ENCODE data around the gene EIF4A3.

The EIF4A3 gene

GRCh38 chr17:80104956-80105375 is 42.0 kb downstream of the EIF4A3 start:
- TF ChIP-seq Cebpa-rat (IDR thresholded peaks at IDR 0.05) = no peak
- H3K4me2 ChIP-seq = no peak overlapping the region
- H3K4me1 ChIP-seq = peaks cover 22 to 38% (median 35%) of the 10 kb centered on the region in 10 experiments
- peaks cover 0 to 66% (median 0%) of the 10 kb centered on the region in 11 experiments; a peak in 6 of 22 replicates for H3K36me3 ChIP-seq
- H3K4me3 ChIP-seq = no peak overlapping the region
- H4K20me1 ChIP-seq = peaks cover 0 to 68% (median 3%) of the 10 kb centered on the region in 11 experiments; a peak in 7 of 22 replicates
- H3K27ac ChIP-seq = no peak overlapping the region
- no peaks in the 10 kb centered on the region for H3K9me3 ChIP-seq (replicated peaks in 1 of 11)
- H3K27me3 ChIP-seq = no peaks in the 10 kb centered on the region
- H3K9ac ChIP-seq = 0 out of 22 replicates have a peak overlapping the region, but pooled peaks of 2 of the 11 experiments have one; percentile 6 to 9

DNA sequence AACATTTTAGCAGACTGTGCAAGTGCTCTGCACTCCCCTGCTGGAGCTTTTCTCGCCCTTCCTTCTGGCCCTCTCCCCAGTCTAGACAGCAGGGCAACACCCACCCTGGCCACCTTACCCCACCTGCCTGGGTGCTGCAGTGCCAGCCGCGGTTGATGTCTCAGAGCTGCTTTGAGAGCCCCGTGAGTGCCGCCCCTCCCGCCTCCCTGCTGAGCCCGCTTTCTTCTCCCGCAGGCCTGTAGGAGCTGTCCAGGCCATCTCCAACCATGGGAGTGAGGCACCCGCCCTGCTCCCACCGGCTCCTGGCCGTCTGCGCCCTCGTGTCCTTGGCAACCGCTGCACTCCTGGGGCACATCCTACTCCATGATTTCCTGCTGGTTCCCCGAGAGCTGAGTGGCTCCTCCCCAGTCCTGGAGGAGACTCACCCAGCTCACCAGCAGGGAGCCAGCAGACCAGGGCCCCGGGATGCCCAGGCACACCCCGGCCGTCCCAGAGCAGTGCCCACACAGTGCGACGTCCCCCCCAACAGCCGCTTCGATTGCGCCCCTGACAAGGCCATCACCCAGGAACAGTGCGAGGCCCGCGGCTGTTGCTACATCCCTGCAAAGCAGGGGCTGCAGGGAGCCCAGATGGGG is 42.5 kb downstream of the EIF4A3 start:
- Histone ChIP-seq H3K4me1 (peaks cover 24 to 44% (median 38%) of the 10 kb centered on the region in 10 experiments), H4K20me1 (peaks cover 0 to 64% (median 0%) of the 10 kb centered on the region in 11 experiments; a peak in 5 of 22 replicates), H3K27me3 (no peaks in the 10 kb centered on the region), H3K36me3 (peaks cover 0 to 61% (median 0%) of the 10 kb centered on the region in 11 experiments; a peak in 6 of 22 replicates), H3K4me2 (0 out of 22 replicates have a peak overlapping the region, but pooled peaks of 2 of the 11 experiments have one; percentile 99), H3K27ac (no peak overlapping the region), H3K9ac (0 out of 22 replicates have a peak overlapping the region, but pooled peaks of 3 of the 11 experiments have one; percentile 6 to 15 (median 9)), H3K4me3 (no peak overlapping the region), H3K9me3 (replicated peaks in 1 of 11) (no peaks in the 10 kb centered on the region)
- no peak for TF ChIP-seq Cebpa-rat (IDR thresholded peaks at IDR 0.05)

DNA sequence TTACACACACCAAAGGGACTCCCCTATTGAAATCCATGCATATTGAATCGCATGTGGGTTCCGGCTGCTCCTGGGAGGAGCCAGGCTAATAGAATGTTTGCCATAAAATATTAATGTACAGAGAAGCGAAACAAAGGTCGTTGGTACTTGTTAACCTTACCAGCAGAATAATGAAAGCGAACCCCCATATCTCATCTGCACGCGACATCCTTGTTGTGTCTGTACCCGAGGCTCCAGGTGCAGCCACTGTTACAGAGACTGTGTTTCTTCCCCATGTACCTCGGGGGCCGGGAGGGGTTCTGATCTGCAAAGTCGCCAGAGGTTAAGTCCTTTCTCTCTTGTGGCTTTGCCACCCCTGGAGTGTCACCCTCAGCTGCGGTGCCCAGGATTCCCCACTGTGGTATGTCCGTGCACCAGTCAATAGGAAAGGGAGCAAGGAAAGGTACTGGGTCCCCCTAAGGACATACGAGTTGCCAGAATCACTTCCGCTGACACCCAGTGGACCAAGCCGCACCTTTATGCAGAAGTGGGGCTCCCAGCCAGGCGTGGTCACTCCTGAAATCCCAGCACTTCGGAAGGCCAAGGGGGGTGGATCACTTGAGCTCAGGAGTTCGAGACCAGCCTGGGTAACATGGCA is 43.4 kb downstream of the EIF4A3 start:
- Histone ChIP-seq H3K4me1 (peaks cover 24 to 47% (median 38%) of the 10 kb centered on the region in 10 experiments), H3K9ac (peak overlapping the region in 2 of 11 experiments; percentile 93 to 94; a peak in 2 of 22 replicates), H3K4me2 (peak overlapping the region in 10 of 11 experiments; percentile 90 to 99 (median 98); a peak in 14 of 22 replicates), H3K4me3 (no peak overlapping the region), H3K27ac (no peak overlapping the region), H3K36me3 (peaks cover 0 to 52% (median 0%) of the 10 kb centered on the region in 11 experiments; a peak in 6 of 22 replicates), H4K20me1 (peaks cover 0 to 58% (median 0%) of the 10 kb centered on the region in 11 experiments; a peak in 5 of 22 replicates), H3K27me3 (no peaks in the 10 kb centered on the region), H3K9me3 (replicated peaks in 1 of 11) (no peaks in the 10 kb centered on the region)
- no peak for TF ChIP-seq Cebpa-rat (IDR thresholded peaks at IDR 0.05)

DNA sequence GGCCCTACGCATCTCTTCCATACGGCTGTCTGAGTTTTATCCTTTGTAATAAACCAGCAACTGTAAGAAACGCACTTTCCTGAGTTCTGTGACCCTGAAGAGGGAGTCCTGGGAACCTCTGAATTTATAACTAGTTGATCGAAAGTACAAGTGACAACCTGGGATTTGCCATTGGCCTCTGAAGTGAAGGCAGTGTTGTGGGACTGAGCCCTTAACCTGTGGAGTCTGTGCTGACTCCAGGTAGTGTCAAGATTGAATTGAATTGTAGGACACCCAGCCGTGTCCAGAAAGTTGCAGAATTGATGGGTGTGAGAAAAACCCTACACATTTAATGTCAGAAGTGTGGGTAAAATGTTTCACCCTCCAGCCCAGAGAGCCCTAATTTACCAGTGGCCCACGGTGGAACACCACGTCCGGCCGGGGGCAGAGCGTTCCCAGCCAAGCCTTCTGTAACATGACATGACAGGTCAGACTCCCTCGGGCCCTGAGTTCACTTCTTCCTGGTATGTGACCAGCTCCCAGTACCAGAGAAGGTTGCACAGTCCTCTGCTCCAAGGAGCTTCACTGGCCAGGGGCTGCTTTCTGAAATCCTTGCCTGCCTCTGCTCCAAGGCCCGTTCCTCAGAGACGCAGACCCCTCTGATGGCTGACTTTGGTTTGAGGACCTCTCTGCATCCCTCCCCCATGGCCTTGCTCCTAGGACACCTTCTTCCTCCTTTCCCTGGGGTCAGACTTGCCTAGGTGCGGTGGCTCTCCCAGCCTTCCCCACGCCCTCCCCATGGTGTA is 44.1 kb downstream of the EIF4A3 start:
- Histone ChIP-seq H3K9ac (peak overlapping the region; percentile 82 to 94 (median 92); a peak in 19 of 22 replicates), H3K36me3 (peaks cover 0 to 45% (median 0%) of the 10 kb centered on the region in 11 experiments; a peak in 6 of 22 replicates), H3K27me3 (no peaks in the 10 kb centered on the region), H3K4me2 (peak overlapping the region; percentile 90 to 99 (median 97)), H3K9me3 (replicated peaks in 1 of 11) (no peaks in the 10 kb centered on the region), H4K20me1 (peaks cover 0 to 51% (median 0%) of the 10 kb centered on the region in 11 experiments; a peak in 5 of 22 replicates), H3K4me3 (peak overlapping the region; percentile 76 to 97 (median 94)), H3K27ac (0 out of 22 replicates have a peak overlapping the region, but pooled peaks of 1 of the 11 experiments have one; percentile 89), H3K4me1 (peaks cover 24 to 47% (median 38%) of the 10 kb centered on the region in 10 experiments)
- no peak for TF ChIP-seq Cebpa-rat (IDR thresholded peaks at IDR 0.05)

DNA sequence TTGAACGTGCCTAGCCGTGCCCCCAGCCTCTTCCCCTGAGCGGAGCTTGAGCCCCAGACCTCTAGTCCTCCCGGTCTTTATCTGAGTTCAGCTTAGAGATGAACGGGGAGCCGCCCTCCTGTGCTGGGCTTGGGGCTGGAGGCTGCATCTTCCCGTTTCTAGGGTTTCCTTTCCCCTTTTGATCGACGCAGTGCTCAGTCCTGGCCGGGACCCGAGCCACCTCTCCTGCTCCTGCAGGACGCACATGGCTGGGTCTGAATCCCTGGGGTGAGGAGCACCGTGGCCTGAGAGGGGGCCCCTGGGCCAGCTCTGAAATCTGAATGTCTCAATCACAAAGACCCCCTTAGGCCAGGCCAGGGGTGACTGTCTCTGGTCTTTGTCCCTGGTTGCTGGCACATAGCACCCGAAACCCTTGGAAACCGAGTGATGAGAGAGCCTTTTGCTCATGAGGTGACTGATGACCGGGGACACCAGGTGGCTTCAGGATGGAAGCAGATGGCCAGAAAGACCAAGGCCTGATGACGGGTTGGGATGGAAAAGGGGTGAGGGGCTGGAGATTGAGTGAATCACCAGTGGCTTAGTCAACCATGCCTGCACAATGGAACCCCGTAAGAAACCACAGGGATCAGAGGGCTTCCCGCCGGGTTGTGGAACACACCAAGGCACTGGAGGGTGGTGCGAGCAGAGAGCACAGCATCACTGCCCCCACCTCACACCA is 44.8 kb downstream of the EIF4A3 start:
- H3K27ac ChIP-seq = peak overlapping the region; percentile 80 to 91 (median 88)

DNA sequence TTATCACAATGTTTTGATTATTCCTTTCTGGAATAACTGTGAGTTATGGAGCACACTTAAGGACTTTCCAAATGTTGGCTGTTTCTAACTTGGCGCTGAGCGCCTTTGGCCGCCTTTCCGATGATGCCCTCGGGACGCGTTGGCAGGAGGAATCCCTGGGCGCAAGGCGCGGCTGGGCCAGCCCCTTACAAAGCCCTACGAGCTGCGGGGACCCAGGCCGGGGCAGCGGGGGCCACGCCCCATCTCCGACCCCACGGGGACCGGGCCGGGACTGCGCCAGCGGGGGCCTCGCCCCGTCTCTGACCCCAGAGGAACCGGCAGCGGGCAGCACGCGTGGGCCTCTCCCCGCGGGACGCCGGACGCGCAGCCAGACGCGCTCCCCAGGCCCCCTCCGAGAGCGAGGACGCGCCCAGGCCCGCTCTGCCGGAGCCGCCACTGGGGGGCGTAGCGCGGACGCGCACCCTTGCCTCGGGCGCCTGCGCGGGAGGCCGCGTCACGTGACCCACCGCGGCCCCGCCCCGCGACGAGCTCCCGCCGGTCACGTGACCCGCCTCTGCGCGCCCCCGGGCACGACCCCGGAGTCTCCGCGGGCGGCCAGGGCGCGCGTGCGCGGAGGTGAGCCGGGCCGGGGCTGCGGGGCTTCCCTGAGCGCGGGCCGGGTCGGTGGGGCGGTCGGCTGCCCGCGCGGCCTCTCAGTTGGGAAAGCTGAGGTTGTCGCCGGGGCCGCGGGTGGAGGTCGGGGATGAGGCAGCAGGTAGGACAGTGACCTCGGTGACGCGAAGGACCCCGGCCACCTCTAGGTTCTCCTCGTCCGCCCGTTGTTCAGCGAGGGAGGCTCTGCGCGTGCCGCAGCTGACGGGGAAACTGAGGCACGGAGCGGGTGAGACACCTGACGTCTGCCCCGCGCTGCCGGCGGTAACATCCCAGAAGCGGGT is 45.6 kb downstream of the EIF4A3 start, which contains the start of gene GAA:
Gene GAA (plus strand): TSS at position 571 of the 935 bp plus-strand sequence. CDS start 3,006 bp downstream, outside the sequence.
- H3K27ac ChIP-seq = peak within 1 kb of the TSS; percentile 80 to 91 (median 88)
- no peaks in the 10 kb centered on the region for H3K9me3 ChIP-seq (replicated peaks in 1 of 11)
- no peak for TF ChIP-seq Cebpa-rat (IDR thresholded peaks at IDR 0.05)

More for the DNA sequence above, 44.8 kb downstream of the EIF4A3 start:
- Histone ChIP-seq H4K20me1 (peaks cover 0 to 45% (median 0%) of the 10 kb centered on the region in 11 experiments; a peak in 5 of 22 replicates), H3K9me3 (replicated peaks in 1 of 11) (no peaks in the 10 kb centered on the region), H3K9ac (peak overlapping the region; percentile 82 to 94 (median 92)), H3K4me1 (peaks cover 24 to 47% (median 38%) of the 10 kb centered on the region in 10 experiments), H3K27me3 (no peaks in the 10 kb centered on the region), H3K4me2 (peak overlapping the region; percentile 90 to 99 (median 97)), H3K4me3 (peak overlapping the region; percentile 76 to 97 (median 94)), H3K36me3 (peaks cover 0 to 38% (median 0%) of the 10 kb centered on the region in 11 experiments; a peak in 6 of 22 replicates)
- TF ChIP-seq Cebpa-rat (IDR thresholded peaks at IDR 0.05) = no peak

GRCh38 chr17:80100035-80100323 is 46.9 kb downstream of the EIF4A3 start:
- peak overlapping the region in 3 of 11 experiments; percentile 6 to 90 (median 19); a peak in 3 of 22 replicates for H3K9ac ChIP-seq
- H3K27ac ChIP-seq = no peak overlapping the region
- H4K20me1 ChIP-seq = peaks cover 0 to 28% (median 0%) of the 10 kb centered on the region in 11 experiments; a peak in 5 of 22 replicates
- H3K9me3 ChIP-seq (replicated peaks in 1 of 11) = no peaks in the 10 kb centered on the region
- H3K4me3 ChIP-seq = no peak overlapping the region
- H3K4me2 ChIP-seq = peak overlapping the region; percentile 89 to 99 (median 94)
- H3K36me3 ChIP-seq = peaks cover 0 to 19% (median 0%) of the 10 kb centered on the region in 11 experiments; a peak in 3 of 22 replicates
- no peaks in the 10 kb centered on the region for H3K27me3 ChIP-seq
- no peak for TF ChIP-seq Cebpa-rat (IDR thresholded peaks at IDR 0.05)
- peaks cover 24 to 40% (median 34%) of the 10 kb centered on the region in 10 experiments for H3K4me1 ChIP-seq

More for the DNA sequence above, 45.6 kb downstream of the EIF4A3 start, which contains the start of gene GAA:
- H4K20me1 ChIP-seq = peaks cover 0 to 41% (median 0%) of the 10 kb centered on the region in 11 experiments; a peak in 5 of 22 replicates
- H3K36me3 ChIP-seq = peaks cover 0 to 32% (median 0%) of the 10 kb centered on the region in 11 experiments; a peak in 5 of 22 replicates
- H3K27me3 ChIP-seq = no peaks in the 10 kb centered on the region
- peak within 1 kb of the TSS; percentile 82 to 94 (median 92) for H3K9ac ChIP-seq
- H3K4me3 ChIP-seq = peak within 1 kb of the TSS; percentile 76 to 97 (median 94)
- H3K4me2 ChIP-seq = peak within 1 kb of the TSS; percentile 90 to 99 (median 97)
- peaks cover 24 to 45% (median 38%) of the 10 kb centered on the region in 10 experiments for H3K4me1 ChIP-seq
